Spinal cord (tissue), 10 donors: ENCODE measurements around the gene TMEM145. TPM values are rescaled to one million over a fixed set of nuclear protein-coding genes. Genes with fewer than 3 reads are reported as not detected.

ENCODE experiments used
- DNase-seq, 6 donors: peaks; one replicate each; pipeline versions ENCODE4 v3.0.0 to v3.0.0-alpha.2; 2013 to 2015; ENCODE audit warnings: low spot score in 6 of 6, low read depth in 4 of 6
- H3K27ac ChIP-seq: one replicate; pipeline ENCODE4 v1.5.1; 2013; ENCODE audit warnings: low read depth, low read length, control low read depth
- H3K27me3 ChIP-seq: one replicate; pipeline ENCODE4 v1.6.1; 2013; ENCODE audit warnings: low read length; ENCODE audit not compliant: control insufficient read depth, insufficient read depth
- H3K36me3 ChIP-seq: one replicate; pipeline ENCODE4 v1.6.1; 2013; ENCODE audit warnings: low read length; ENCODE audit not compliant: control insufficient read depth, insufficient read depth
- H3K4me1 ChIP-seq: one replicate; pipeline ENCODE4 v1.6.1; 2013; ENCODE audit warnings: low read length; ENCODE audit not compliant: control insufficient read depth, insufficient read depth
- H3K4me3 ChIP-seq: one replicate; pipeline ENCODE4 v1.5.1; 2013; ENCODE audit warnings: low read depth, low read length, control low read depth
- H3K9me3 ChIP-seq: one replicate; pipeline ENCODE4 v1.6.1; 2013; ENCODE audit warnings: low read length; ENCODE audit not compliant: control insufficient read depth, insufficient read depth
- WGBS: methylation state at CpG from one replicate; pipeline ENCODE4 v1.1.5; 2013; ENCODE audit warnings: missing lambda C conversion rate; ENCODE audit not compliant: insufficient coverage; 5-methylcytosine and 5-hydroxymethylcytosine counted together
- polyA plus RNA-seq, 2 donors: library from polyadenylated mRNA; unstranded; fragments of 120-200 nt; gene quantifications; one replicate each; pipeline ENCODE4 v1.2.1, GENCODE V29; 2013; ENCODE audit not compliant: insufficient read length in 2 of 2
- total RNA-seq, 2 donors: library from RNA; depleted of rRNA in 1 of 2; stranded (reverse); fragments of 120-200 nt in 1 of 2; fragments of >200 nt in 1 of 2; gene quantifications; one replicate each; pipeline versions ENCODE4 v1.2.3 to v1.2.4, GENCODE V29; 2013 to 2014
- donor health status: healthy.

TMEM145 gene
- total and polyA plus RNA-seq, 4 donors, result 11.5 to 119 (median 69.0) TPM

DNA sequence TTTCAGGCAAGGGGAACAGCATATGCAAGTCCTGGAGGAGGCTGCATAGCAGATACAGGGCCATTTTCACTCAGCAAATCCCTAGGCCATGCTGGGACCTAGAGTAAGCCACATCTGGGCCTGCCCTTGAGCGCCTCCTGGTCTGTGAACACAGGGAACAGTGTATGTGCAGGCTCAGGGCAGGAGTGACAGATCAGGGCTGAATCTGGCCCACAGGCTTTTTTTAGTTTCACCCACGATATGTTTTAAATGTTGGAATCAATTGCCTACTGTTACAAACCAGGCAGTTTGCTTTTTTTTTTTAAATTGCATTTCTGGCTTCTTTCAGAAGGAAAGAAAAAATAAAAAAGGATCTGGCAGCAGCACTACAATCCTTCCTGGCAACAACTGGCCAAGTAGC lies 1.5 kb upstream of the TMEM145 start:
- peaks cover 31% of the 10 kb centered on the region for H3K36me3 ChIP-seq
- H3K4me1 ChIP-seq, result peaks cover 28% of the 10 kb centered on the region
- 63% methylated on average over 1 of the region's 2 CpGs for WGBS
- H3K27me3 ChIP-seq, result no peaks in the 10 kb centered on the region
- peak overlapping the region; percentile 15 for H3K27ac ChIP-seq
- H3K9me3 ChIP-seq, result no peaks in the 10 kb centered on the region
- no peak overlapping the region for H3K4me3 ChIP-seq
- DNase-seq, result peak in 1 of 6 donors; percentile 45

DNA sequence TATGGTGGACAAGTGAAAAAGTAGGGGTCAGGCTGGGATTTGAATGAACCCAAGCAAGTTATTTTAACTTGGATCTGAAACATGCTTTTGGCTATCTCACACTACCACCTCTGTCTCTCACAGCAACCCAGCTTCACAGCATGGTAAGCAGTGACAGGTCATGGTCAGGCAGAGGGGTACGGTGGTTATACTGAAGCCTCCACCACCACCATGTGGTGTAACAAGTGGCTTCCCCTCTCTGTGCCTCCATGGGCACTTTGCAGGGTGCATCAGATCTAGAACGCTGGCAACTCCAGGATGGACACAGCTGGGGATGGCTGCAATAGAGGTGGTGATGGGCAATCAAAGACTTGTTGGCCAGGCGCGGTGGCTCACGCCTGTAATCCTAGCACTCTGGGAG lies 739 bp upstream of the TMEM145 start:
- 87% methylated on average over 4 of the region's 5 CpGs for WGBS
- no peak for DNase-seq
- H3K4me3 ChIP-seq, result no peak overlapping the region
- H3K27me3 ChIP-seq, result no peaks in the 10 kb centered on the region
- peaks cover 36% of the 10 kb centered on the region for H3K36me3 ChIP-seq
- no peak overlapping the region for H3K27ac ChIP-seq
- no peaks in the 10 kb centered on the region for H3K9me3 ChIP-seq
- peaks cover 28% of the 10 kb centered on the region for H3K4me1 ChIP-seq

DNA sequence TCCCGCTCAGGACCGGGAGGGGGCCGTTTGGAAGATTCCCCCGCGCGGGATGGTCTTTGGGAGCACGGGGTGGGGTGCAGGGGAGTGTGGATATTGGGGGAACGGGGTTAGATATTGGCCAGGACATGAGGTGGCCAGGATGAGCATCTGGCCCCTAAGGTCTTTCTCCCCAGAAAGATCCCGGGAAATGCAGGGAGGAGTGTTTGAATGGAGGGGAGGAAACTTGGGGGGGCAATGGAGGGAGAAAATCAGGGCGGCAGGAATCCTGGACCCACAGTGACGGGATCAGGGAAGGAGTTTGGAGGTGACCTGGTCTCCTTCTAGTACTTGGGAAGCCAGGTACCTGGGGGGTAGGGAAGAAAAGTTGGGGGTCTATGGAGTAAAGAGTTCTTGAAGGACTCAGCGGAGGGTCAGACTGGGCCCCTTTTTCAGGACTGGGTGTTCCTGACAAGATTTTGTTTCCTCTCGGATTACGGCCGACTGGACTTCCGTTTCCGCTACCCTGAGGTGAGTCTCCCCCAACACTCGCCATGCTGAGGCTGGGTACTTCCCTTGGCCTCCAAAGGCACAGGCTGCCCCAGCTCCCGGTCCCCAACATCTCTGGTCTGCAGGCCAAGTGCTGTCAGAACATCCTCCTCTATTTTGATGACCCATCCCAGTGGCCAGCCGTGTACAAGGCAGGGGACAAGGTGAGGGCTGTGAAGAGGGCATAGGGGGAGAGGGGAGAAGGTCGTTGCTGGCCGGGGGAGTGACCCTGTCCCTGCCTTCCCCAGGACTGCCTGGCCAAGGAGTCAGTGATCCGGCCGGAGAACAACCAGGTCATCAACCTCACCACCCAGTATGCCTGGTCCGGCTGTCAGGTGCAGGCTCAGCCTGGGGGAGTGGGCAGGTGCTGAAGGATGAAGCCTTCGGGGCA lies 989 bp downstream of the TMEM145 start:
- 37% methylated on average over 21 of the region's 26 CpGs for WGBS
- peaks cover 42% of the 10 kb centered on the region for H3K36me3 ChIP-seq
- H3K27ac ChIP-seq, result no peak overlapping the region
- peak overlapping the region; percentile 60 for H3K4me3 ChIP-seq
- H3K27me3 ChIP-seq, result no peaks in the 10 kb centered on the region
- no peaks in the 10 kb centered on the region for H3K9me3 ChIP-seq
- peaks cover 28% of the 10 kb centered on the region for H3K4me1 ChIP-seq
- no peak for DNase-seq

DNA sequence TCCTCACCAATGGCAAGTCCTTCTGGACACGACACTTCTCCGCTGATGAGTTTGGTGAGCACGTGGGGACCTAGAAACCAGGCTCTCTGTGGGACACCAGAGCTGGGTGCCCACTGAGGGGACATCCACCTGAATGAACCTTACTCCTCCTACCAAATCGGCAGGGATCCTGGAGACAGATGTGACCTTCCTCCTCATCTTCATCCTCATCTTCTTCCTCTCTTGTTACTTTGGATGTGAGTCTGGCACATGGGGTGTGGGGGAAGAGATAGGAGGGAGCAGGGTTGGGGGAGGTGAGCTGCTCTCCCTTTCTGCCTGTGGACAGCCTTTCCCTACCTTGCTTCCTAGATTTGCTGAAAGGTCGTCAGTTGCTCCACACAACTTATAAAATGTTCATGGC lies 1.9 kb downstream of the TMEM145 start:
- Histone ChIP-seq H3K27ac (no peak overlapping the region), H3K4me1 (peaks cover 28% of the 10 kb centered on the region), H3K4me3 (no peak overlapping the region), H3K36me3 (peaks cover 35% of the 10 kb centered on the region), H3K9me3 (no peaks in the 10 kb centered on the region), H3K27me3 (no peaks in the 10 kb centered on the region)
- WGBS, result no CpG with 5 or more reads among the region's 5 CpGs
- DNase-seq, result no peak

DNA sequence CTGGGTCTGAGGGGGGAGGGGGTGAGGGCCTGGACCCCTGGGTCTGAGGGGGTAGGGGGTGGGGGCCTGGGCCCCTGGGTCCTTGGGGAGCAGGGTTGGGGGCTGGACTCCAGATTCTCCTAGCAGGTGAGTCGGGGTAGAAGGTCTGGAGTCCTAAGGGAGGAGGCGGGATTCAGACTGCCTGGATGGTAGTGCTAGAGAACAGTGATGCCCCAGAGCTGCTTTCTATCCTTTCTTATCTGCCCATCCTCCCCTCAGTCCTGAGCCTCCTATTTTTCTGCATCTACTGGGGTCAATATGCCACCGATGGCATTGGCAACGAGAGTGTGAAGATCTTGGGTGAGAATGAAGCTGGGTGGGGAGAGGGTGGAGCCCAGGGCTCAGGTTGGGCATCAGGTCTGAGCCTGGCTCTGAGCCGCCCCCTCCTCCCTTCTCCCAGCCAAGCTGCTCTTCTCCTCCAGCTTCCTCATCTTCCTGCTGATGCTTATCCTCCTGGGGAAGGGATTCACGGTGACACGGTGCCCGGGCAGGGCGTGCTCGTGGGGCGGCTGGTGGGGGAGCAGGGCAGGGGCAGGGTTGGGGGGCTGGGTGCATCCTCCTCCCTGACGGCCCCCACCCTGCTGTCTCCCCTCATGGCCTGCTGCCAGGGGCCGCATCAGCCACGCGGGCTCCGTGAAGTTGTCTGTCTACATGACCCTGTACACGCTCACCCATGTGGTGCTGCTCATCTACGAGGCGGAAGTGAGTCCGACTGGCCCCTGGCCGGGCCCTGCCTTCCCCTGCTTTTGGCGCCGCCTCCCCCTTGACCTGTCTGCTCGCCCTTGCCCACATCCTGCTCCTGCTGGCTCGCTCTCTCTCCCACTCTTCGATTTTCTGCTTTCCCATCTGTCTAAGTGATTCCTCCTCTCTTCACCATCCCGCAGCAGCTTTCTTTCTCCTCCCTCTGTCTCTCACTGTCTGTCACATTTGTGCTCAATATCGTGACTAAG lies 3.4 kb downstream of the TMEM145 start:
- WGBS, result 52% methylated on average over 17 of the region's 28 CpGs
- Histone ChIP-seq H3K9me3 (no peaks in the 10 kb centered on the region), H3K4me3 (no peak overlapping the region), H3K27me3 (no peaks in the 10 kb centered on the region), H3K36me3 (peaks cover 38% of the 10 kb centered on the region), H3K4me1 (peaks cover 25% of the 10 kb centered on the region), H3K27ac (no peak overlapping the region)
- no peak for DNase-seq

DNA sequence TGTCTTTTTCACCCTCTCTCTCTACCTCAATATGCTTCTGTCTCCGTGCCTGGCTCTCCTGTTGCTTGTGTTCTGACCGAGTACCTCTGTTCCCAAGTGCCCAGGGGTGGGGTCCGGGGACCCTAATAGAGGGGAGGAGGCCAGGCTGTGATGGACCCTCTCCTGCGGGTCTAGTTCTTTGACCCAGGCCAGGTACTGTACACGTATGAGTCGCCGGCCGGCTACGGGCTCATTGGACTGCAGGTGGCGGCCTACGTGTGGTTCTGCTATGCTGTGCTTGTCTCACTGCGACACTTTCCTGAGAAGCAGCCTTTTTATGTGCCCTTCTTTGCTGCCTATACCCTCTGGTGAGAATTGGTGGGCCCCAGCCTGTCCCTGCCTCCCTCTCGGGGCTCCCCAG lies 4.4 kb downstream of the TMEM145 start:
- no peak overlapping the region for H3K27ac ChIP-seq
- no peaks in the 10 kb centered on the region for H3K27me3 ChIP-seq
- H3K9me3 ChIP-seq, result no peaks in the 10 kb centered on the region
- no peak overlapping the region for H3K4me3 ChIP-seq
- DNase-seq, result no peak
- 79% methylated on average over 11 of the region's 13 CpGs for WGBS
- H3K4me1 ChIP-seq, result peaks cover 21% of the 10 kb centered on the region
- peaks cover 42% of the 10 kb centered on the region for H3K36me3 ChIP-seq

DNA sequence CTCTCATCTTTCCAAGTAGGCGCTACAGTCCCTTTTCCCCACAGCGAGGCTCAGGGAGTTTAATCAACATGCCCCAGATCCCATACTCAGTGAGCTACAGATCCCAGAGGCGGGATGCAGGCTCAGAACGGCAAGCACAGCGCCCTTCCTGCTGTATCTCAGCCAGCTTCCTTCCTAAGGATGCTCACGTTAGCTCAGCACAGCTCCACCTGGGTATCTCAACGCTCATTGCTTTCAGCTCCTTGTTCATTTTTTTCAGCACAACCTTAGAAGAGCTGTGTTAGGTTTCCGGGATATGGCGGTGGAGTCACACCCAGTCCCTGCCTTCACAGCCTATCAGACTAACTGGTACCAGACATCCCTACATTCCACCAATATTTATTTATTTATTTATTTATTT lies 9.2 kb downstream of the TMEM145 start:
- no peak overlapping the region for H3K4me3 ChIP-seq
- H3K27ac ChIP-seq, result no peak overlapping the region
- H3K4me1 ChIP-seq, result peaks cover 25% of the 10 kb centered on the region
- DNase-seq, result peak in 1 of 6 donors; percentile 34
- H3K27me3 ChIP-seq, result peaks cover 19% of the 10 kb centered on the region
- 79% methylated on average over 6 of the region's 9 CpGs for WGBS
- no peaks in the 10 kb centered on the region for H3K9me3 ChIP-seq
- H3K36me3 ChIP-seq, result peaks cover 22% of the 10 kb centered on the region

DNA sequence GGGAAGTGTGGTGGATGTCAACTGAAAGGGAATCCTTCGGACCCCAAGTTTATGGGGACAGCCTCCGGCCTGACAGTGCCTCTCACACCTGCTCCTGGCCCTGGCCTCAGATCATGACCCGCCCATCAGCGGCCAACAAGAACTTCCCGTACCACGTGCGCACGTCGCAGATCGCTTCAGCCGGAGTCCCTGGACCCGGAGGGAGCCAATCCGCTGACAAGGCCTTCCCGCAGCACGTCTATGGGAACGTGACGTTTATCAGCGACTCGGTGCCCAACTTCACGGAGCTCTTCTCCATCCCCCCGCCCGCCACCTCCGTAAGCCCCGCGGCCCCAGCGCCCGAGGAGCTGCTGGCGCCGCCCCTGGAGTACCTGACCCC lies 10.4 kb downstream of the TMEM145 start:
- Histone ChIP-seq H3K27ac (no peak overlapping the region), H3K9me3 (no peaks in the 10 kb centered on the region), H3K4me3 (no peak overlapping the region), H3K4me1 (peaks cover 36% of the 10 kb centered on the region), H3K36me3 (peaks cover 17% of the 10 kb centered on the region), H3K27me3 (peaks cover 19% of the 10 kb centered on the region)
- no peak for DNase-seq
- WGBS, result 17% methylated on average over 27 of the region's 29 CpGs

DNA sequence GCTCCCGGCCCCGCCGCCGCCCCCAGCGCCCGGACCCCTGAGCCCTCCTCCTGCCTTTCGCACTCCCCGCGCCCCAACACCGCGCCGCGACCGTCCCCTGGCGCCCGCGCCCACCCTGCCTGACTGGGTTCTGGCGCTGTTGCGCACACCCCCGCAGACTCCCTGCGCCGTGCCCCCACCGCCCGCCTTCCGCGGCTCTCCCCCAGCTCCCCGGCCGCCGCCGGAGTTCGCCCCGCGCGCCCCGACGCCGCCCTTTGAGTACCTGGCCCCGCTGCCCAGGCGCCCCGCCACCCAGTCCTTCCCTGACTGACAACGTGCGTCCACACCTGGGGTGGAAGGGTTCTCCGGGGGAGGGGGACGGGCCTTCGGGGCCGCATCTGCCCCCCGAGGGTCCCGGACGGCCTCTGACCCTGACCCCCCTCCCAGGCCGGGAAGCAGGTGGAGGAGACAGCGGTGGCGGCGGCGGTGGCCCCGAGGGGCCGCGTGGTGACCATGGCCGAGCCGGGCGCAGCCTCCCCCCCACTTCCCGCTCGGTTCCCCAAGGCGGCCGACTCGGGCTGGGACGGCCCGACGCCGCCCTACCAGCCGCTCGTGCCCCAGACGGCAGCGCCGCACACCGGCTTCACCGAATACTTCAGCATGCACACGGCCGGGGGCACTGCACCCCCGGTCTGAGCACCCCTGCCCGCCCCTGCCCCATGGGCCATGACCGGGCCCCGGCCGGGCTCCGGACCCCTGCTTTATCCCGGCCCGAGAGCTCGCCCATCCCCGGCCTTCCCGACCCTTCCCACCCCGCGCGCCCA lies 10.9 kb downstream of the TMEM145 start:
- Histone ChIP-seq H3K4me3 (no peak overlapping the region), H3K9me3 (no peaks in the 10 kb centered on the region), H3K27me3 (peaks cover 19% of the 10 kb centered on the region), H3K36me3 (peaks cover 17% of the 10 kb centered on the region), H3K27ac (no peak overlapping the region), H3K4me1 (peaks cover 41% of the 10 kb centered on the region)
- DNase-seq, result no peak
- WGBS, result 3% methylated on average over 82 of the region's 92 CpGs
